Chondrocyte (in vitro differentiated cells): Measurements from ENCODE around the gene ZNF654. TPM values are rescaled to one million over a fixed set of nuclear protein-coding genes. Genes with fewer than 3 reads are reported as not detected.

Source experiments
- DNase-seq: peaks from one replicate; pipeline ENCODE4 v3.0.0; 2021; ENCODE audit warnings: mixed read lengths, low spot score
- H3K27ac Mint-ChIP-seq: one replicate; pipeline ENCODE4 v1.8.0; 2021; ENCODE audit warnings: mild to moderate bottlenecking, moderate library complexity, mixed read lengths; ENCODE audit not compliant: unreplicated experiment
- H3K27me3 Mint-ChIP-seq: 2 replicates; pipeline ENCODE4 v1.8.0; 2021; ENCODE audit warnings: low read depth, mixed read lengths
- H3K36me3 Mint-ChIP-seq: 2 replicates; pipeline ENCODE4 v1.8.0; 2021; ENCODE audit warnings: low read depth, mixed read lengths
- H3K4me1 Mint-ChIP-seq: 2 replicates; pipeline ENCODE4 v1.8.0; 2021; ENCODE audit warnings: low read depth, mild to moderate bottlenecking, mixed read lengths
- H3K4me3 Mint-ChIP-seq: one replicate; pipeline ENCODE4 v1.8.0; 2021; ENCODE audit warnings: mild to moderate bottlenecking, moderate library complexity, mixed read lengths; ENCODE audit not compliant: unreplicated experiment
- H3K9me3 Mint-ChIP-seq: 2 replicates; pipeline ENCODE4 v1.8.0; 2021; ENCODE audit warnings: low read depth, mixed read lengths
- CTCF ChIP-seq: fragments of 200-600 bp; sonication (generic); IDR thresholded peaks from 2 replicates; pipeline ENCODE4 v1.5.0; 2021; ENCODE audit warnings: antibody characterized with exemption, mild to moderate bottlenecking, moderate library complexity
- total RNA-seq: library from RNA; stranded (reverse); gene quantifications from 3 replicates; pipeline ENCODE4 v1.2.1, GENCODE V29; 2021

The ZNF654 gene
- total RNA-seq, 1 donor from 2014 or later = 11.7 TPM

GRCh38 chr3:88142094-88142624 is 83.1 kb downstream of the ZNF654 start:
- DNase-seq = no peak
- H3K27me3 Mint-ChIP-seq = no peaks in the 10 kb centered on the region
- H3K4me3 Mint-ChIP-seq = peak overlapping the region; percentile 23
- peaks cover 15% of the 10 kb centered on the region for H3K36me3 Mint-ChIP-seq
- H3K27ac Mint-ChIP-seq = peak overlapping the region; percentile 72
- TF ChIP-seq CTCF = no peak
- H3K4me1 Mint-ChIP-seq = peaks cover 12% of the 10 kb centered on the region
- no peaks in the 10 kb centered on the region for H3K9me3 Mint-ChIP-seq

- no peaks in the 10 kb centered on the region for H3K27me3 Mint-ChIP-seq
- no peak for TF ChIP-seq CTCF
- DNase-seq = no peak
- H3K27ac Mint-ChIP-seq = no peak overlapping the region
- H3K36me3 Mint-ChIP-seq = peaks cover 2% of the 10 kb centered on the region
- no peak overlapping the region for H3K4me3 Mint-ChIP-seq
- H3K4me1 Mint-ChIP-seq = peaks cover 23% of the 10 kb centered on the region
- no peaks in the 10 kb centered on the region for H3K9me3 Mint-ChIP-seq
These were observed 88.2 kb downstream of the ZNF654 start for GRCh38 chr3:88147261-88147660.

- peak overlapping the region; percentile 99 for H3K27ac Mint-ChIP-seq
- H3K27me3 Mint-ChIP-seq = no peaks in the 10 kb centered on the region
- H3K9me3 Mint-ChIP-seq = no peaks in the 10 kb centered on the region
- peaks cover 24% of the 10 kb centered on the region for H3K4me1 Mint-ChIP-seq
- no peak for TF ChIP-seq CTCF
- no peaks in the 10 kb centered on the region for H3K36me3 Mint-ChIP-seq
- peak overlapping the region; percentile 94 for H3K4me3 Mint-ChIP-seq
- no peak for DNase-seq
These were observed 89.6 kb downstream of the ZNF654 start for GRCh38 chr3:88148651-88149050.

- peak overlapping the region; percentile 94 for H3K4me3 Mint-ChIP-seq
- H3K9me3 Mint-ChIP-seq = no peaks in the 10 kb centered on the region
- H3K4me1 Mint-ChIP-seq = peaks cover 24% of the 10 kb centered on the region
- no peaks in the 10 kb centered on the region for H3K36me3 Mint-ChIP-seq
- no peaks in the 10 kb centered on the region for H3K27me3 Mint-ChIP-seq
- TF ChIP-seq CTCF = no peak
- no peak for DNase-seq
- H3K27ac Mint-ChIP-seq = peak overlapping the region; percentile 99
These were observed 90.0 kb downstream of the ZNF654 start for GRCh38 chr3:88149101-88149508.

GRCh38 chr3:88149509-88150362 is 90.7 kb downstream of the ZNF654 start, which contains the start of gene C3orf38:
TSS of gene C3orf38 (plus strand) at chr3:88149959. CDS start at chr3:88150053, 94 bp downstream.
- no peaks in the 10 kb centered on the region for H3K27me3 Mint-ChIP-seq
- H3K27ac Mint-ChIP-seq = peak within 1 kb of the TSS; percentile 99
- DNase-seq = peak; percentile 95
- H3K4me1 Mint-ChIP-seq = peaks cover 24% of the 10 kb centered on the region
- peaks cover 3% of the 10 kb centered on the region for H3K36me3 Mint-ChIP-seq
- H3K4me3 Mint-ChIP-seq = peak within 1 kb of the TSS; percentile 94
- no peak for TF ChIP-seq CTCF
- H3K9me3 Mint-ChIP-seq = no peaks in the 10 kb centered on the region
